GM19438 (cell line): ENCODE measurements around the gene PXMP4.

ENCODE experiments used
- ATAC-seq: cut with Tn5 transposase; IDR thresholded peaks from one replicate; pipeline ENCODE4 v1.9.1; 2021; ENCODE audit warnings: low read depth; ENCODE audit not compliant: unreplicated experiment

The PXMP4 gene

DNA sequence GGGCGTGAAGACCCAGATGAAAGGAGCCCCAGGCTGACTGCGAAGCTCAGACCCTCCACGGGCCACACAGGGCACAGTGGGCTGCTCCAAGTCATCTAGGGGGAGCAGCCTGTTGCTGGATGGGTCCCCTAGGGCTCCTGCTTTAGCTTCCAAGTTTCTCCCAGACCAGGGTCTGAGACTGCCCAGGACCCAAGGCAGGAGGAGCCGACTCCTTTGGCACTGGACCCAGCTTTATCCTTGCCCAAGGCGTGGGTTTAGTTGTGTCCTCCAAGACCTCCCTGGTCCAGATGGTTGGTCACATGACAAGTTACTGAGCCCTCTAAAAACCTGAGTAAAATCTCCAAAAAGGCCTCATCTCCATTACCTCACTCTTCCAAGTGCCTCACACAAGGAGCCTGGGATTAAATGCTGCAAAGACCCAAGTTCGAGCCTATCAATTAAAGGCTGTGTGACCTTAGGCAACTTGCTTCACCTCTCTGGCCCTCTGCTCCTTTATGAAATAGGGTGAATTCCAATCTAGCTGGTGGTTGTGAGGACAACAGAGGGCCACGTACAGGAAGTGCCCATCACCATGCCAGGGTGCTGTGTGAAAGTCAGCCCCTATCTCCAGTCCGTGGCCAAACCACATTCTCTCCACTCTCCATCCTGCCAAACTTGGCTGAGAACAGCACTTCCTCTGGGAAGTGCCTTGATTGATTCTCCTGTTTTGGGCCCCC lies 48.4 kb downstream of the PXMP4 start:
- ATAC-seq = no peak

GRCh38 chr20:33670715-33671499 lies 49.2 kb downstream of the PXMP4 start:
- ATAC-seq = no peak

DNA sequence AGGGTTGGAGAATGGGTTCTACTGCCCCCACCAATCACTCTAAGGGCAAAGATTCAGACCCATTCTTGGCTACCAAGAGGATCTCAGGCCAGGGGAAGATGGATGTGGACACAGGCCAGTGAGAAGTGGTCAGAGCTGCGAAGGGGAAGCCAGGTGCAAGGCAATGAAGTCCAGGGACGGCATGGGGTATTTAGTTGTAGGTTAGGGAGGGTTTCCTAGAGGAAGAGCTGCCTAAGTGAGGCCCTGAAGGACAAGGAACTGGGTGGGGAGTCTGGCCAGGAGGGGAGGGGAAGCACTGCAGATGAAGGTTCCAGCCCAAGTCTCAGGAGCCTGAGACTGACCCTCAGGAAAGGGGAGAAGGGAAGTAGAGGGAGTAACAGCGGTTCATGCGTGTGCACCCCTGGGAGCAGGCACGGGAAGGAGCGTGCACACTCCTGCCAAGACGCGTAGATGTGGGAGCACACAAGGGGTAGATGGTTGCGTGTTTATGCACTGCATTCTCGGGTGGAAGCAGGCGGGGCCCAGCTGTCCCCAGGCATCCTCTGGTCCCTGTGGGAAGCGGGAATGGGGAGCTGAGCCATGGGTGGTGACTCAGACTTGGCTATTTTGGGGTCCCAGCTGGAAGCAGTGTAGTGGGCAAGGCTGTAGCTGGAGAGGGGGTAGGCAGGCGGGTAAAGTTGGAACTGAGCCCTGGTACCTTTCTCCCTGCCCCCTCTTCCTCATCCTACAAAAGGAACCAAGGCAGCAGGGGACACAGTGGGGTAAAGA lies 50.1 kb downstream of the PXMP4 start:
- no peak for ATAC-seq

- no peak for ATAC-seq
These were observed 50.9 kb downstream of the PXMP4 start for GRCh38 chr20:33669224-33669623.

GRCh38 chr20:33668466-33669155 lies 51.5 kb downstream of the PXMP4 start:
- ATAC-seq = no peak

DNA sequence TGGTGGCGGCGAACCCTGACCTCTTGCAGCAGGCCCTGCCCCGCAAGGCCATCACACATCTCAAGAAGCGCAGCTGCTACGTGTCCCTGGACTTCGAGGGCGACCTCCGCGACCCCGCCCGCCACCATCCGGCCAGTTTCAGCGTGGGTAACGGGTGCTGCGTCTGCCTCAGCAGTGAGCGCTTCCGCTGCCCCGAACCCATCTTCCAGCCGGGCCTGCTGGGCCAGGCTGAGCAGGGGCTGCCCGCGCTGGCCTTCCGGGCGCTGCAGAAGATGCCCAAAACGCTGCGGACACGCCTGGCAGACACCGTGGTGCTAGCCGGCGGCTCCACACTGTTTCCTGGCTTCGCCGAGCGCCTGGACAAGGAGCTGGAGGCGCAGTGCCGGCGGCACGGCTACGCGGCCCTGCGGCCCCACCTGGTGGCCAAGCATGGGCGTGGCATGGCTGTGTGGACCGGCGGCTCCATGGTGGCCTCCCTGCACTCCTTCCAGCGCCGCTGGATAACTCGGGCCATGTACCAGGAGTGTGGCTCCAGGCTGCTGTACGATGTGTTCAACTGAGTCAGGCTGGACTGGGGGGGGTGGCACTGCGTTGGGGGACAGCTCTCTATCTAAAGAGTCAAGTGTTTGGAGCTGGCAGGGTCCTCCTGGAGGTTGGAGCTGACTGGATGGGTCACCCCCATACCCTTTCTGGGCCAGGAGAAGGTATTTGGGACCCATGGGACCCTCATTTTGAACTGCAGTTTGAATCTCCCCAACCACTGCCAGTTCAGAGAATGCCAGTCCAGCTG lies 52.2 kb downstream of the PXMP4 start:
- peak; percentile 23 for ATAC-seq

DNA sequence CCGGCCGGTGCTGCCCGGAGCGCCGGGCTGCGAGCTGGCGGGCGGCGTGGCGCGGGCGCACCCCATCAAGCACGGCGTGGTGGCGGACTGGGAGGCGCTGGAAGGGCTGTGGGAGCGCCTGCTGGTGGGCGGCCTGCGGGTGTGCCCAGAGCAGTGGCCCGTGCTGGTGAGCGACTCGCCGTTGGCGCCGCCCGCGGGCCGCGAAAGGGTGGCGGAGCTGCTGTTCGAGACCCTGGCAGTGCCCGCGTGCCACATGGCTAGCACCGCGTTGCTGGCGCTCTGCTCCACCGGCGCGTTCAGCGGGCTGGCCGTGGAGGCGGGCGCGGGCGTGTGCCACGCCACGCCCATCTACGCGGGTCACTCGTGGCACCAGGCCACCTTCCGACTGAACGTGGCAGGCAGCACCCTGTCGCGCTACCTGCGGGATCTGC lies 52.9 kb downstream of the PXMP4 start:
- ATAC-seq = peak; percentile 17

- ATAC-seq = peak; percentile 65
These were observed 53.5 kb downstream of the PXMP4 start, which contains the start of gene ACTL10 for GRCh38 chr20:33666293-33667244. TSS of gene ACTL10 (plus strand) at chr20:33666943. CDS start at chr20:33667498, 555 bp downstream.

- ATAC-seq = no peak
These were observed 55.4 kb downstream of the PXMP4 start for GRCh38 chr20:33664762-33665144.

- ATAC-seq = no peak
These were observed 55.9 kb downstream of the PXMP4 start for GRCh38 chr20:33664085-33664761.

GRCh38 chr20:33663161-33664084 lies 56.7 kb downstream of the PXMP4 start:
- no peak for ATAC-seq

DNA sequence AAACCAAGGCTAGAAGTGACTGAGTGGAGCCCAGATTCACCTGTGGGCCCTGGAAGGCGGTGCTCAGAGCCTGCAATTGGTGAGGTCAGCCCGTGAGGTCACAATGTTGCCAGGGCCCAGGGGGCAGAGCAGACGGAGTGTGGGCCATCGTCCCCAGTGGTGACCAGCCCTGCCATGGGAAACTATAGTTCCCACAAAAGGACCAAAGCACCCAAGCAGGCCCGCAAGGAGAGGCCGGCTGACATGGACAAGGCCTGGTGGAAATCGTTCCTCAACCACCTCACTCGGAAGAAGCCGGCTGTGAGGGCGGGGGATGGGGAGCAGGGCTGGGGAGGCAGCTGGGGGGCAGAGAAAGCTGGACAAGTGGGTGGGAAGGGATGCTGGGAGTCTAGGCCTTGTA lies 57.9 kb downstream of the PXMP4 start, which contains the start of gene C20orf144:
Gene C20orf144, plus strand, starts transcription at position 156 of the 400 bp plus-strand sequence. Its CDS starts 19 bp downstream, at position 175.
- no peak for ATAC-seq

GRCh38 chr20:33660685-33661058 lies 59.4 kb downstream of the PXMP4 start:
- no peak for ATAC-seq

DNA sequence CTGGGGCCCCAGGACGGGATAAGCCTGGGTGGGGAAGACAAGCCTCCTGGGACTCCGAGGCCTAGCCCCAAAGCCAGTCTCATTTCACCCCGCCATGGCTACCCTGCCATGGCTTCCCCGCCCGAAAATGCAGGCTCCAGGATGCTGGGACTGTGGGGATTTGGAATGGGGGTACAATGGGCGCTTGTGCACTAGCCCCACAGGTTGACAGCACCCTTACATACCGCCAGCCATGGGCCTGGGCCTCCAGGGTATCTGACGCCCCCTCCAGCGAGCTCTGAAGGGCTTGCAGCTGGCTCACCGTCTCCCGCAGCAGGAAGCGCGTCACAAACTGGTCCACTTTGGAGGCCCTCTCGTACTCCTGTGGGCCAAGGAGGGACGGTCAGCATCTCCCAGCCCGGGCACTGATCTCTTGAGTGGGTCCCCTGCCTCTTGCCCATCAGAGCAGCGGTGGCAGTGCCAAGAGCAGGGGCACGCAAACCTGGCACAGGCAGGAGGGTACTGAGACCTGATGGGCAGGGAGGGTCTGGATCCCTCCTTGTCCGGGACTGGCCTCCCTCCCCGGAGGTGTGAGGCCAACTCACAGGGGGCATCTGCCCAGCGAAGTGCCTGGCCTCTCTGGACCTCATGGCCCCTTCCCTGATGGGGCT lies 60.0 kb downstream of the PXMP4 start:
- ATAC-seq = no peak

GRCh38 chr20:33659341-33660034 lies 60.6 kb downstream of the PXMP4 start:
- no peak for ATAC-seq

DNA sequence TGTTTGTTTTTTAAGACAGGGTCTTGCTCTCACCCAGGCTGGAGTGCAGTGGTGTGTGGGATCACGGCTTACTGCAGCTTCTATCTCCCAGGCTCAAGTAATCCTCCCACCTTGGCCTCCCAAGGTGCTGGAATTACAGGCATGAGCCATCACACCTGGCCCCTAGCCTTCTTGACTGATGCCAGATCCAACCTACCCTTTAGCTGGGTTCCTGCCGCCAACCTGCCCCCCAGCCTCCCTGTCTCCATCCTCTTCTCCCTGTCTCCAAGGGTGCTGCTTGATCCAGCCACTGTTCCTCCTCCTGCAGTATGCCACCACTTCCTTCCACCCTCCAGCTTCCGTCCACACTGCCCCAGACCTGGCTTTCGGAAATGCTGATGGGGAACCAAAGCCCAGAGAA lies 61.2 kb downstream of the PXMP4 start:
- ATAC-seq = no peak
